GM19395 (cell line): Measurements from ENCODE around the gene ATP2C2.
A peak's percentile ranks its signal among the peaks of the same experiment; 100 is the strongest.

Source experiments
- ATAC-seq: cut with Tn5 transposase; IDR thresholded peaks from one replicate; pipeline ENCODE4 v1.9.1; 2021; ENCODE audit warnings: mild to moderate bottlenecking, moderate library complexity; ENCODE audit not compliant: unreplicated experiment

The ATP2C2 gene

DNA sequence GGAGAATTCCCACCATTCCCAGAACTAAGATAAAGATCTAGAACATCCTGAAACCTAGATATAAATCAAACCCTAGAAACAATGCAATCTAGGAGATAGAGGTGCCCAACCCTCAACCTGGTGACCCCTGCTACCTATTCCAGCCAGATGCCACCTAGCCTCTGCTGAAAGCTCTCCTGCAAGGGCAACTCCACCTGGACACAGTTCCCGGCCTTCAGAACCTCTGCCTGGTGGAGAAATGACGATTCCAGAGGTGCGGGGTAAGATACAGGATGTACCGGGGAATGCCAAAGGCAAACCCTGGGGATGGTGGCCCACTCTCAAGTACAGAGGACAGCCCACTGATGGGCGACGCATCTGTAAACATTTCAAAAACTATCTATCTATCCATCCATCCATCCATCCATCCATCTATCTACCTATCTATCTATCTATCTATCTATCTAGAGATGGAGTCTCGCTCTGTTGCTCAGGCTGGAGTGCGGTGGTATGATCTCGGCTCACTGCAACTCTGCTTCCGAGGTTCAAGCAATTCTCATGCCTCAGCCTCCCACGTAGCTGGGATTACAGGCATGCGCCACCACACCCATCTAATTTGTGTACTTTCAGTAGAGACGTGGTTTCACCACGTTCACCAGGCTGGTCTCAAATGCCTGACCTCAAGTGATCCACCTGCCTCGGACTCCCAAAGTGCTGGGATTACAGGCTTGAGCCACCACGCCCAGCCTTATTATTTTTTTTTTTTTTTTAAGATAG is 117.1 kb downstream of the ATP2C2 start:
- no peak for ATAC-seq

GRCh38 chr16:84486126-84486525 is 117.8 kb downstream of the ATP2C2 start:
- ATAC-seq = no peak

GRCh38 chr16:84486551-84487235 is 118.4 kb downstream of the ATP2C2 start:
- ATAC-seq = no peak

- no peak for ATAC-seq
Observed at GRCh38 chr16:84487358-84487757, 119.0 kb downstream of the ATP2C2 start.

GRCh38 chr16:84489131-84489530 is 120.8 kb downstream of the ATP2C2 start:
- ATAC-seq = no peak

DNA sequence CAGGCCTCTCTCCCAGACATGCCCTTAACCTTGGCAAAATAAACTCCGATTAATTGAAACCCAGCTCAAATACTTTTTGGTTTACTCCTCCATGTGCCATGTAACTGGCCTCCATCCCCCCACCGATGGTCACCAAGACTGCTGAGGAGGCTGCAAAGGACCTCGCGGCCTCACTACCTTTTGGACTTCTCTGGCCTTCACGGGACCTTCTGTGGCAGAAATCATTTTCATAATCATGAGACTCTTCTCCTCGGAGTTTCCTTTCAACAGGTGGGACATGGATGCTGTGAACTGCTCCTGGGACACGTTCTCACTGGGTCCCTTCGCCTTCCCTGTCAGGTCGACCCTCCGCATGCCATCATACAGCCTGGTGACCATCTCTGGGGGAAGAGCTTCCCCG is 127.2 kb downstream of the ATP2C2 start:
- no peak for ATAC-seq

GRCh38 chr16:84496991-84497390 is 128.7 kb downstream of the ATP2C2 start:
- no peak for ATAC-seq

DNA sequence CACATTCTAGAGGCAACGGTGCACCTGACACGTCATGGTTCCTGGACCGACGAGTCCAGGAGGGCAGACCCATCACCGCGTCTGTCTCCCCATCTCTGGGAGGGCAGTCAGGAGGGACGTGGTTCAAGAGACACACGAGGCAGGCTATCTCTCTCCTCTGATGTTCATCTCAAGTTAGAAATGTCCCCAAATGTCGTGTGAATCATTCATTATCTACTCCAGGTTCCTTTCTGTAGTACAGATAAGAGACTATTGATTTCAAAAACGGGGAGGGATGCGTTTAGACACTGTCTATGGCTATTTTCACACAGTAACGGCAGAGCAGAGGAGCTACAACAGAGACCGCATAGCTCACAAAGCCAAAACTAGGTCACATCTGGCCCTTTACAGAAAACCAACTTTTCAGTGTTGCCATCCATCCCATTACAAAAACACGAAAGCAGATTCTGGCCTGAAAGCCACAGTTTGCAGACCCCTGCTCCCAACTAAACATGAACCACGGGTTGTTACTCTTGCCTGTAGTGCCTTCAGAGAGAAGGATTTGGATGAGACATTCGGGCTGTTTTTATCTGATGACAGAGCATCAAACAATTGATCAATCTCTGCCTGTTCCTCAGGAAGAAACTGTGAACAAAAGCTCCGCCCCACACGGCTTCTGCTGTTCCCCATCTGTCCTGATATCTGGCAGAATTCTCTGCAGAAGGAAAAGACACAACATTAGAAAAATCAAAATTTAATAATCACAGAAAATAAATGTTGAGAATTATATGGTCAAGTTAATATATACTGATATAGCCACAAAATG is 129.3 kb downstream of the ATP2C2 start:
- no peak for ATAC-seq

DNA sequence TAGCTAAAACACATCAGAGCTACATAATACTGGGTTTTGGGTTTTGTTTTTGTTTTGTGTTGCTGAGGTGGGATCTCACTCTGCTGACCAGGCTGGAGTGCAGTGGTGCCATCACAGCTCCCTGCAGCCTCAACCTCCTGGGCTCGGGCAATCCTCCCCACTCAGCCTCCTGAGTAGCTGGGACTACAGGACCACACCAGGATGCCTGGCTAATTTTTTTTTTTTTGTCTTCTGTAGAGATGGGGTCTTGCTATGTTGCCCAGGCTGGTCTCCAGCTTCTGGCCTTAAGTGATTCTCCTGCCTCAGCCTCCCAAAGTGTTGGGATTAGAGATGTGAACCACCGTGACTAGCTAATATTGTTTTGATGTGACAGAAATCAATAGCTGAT is 129.9 kb downstream of the ATP2C2 start:
- no peak for ATAC-seq

DNA sequence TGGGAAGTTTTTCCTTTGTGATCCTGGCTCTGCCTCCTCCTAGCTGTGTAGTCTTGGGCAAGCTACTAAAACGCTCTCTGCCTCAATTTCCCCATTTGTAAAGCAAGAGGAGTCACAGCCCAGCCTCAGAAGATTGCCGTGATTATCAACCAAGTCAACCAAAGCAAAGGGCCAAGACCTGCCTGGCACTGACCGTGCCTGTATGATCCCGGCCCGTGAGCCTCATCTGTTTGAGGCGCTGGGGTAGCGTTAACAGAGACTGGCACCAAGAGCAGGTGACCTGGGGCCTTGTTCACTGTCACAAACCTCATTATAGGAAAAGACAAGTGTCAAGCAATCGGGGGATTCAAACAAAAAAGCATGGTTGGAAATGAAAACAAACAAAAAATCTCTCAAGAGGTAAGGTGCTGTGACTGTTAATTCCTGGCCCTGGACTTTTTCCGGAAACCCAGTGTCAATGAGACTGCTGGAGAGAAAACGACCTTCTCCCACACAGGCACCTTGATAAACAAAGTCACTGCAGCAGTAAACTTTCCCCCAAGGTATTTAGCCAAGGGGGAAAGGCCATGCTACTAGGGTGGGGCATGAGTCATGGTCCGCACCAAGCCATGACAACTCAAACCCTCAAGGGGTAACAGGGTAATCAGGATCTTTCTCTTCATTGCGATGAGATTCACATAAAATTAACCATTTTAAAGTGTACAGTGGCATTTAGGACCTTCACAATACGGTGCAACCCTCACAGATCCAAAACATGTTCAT is 130.7 kb downstream of the ATP2C2 start:
- ATAC-seq = no peak

GRCh38 chr16:84499638-84500037 is 131.3 kb downstream of the ATP2C2 start:
- no peak for ATAC-seq

GRCh38 chr16:84500531-84500930 is 132.2 kb downstream of the ATP2C2 start:
- ATAC-seq = no peak

DNA sequence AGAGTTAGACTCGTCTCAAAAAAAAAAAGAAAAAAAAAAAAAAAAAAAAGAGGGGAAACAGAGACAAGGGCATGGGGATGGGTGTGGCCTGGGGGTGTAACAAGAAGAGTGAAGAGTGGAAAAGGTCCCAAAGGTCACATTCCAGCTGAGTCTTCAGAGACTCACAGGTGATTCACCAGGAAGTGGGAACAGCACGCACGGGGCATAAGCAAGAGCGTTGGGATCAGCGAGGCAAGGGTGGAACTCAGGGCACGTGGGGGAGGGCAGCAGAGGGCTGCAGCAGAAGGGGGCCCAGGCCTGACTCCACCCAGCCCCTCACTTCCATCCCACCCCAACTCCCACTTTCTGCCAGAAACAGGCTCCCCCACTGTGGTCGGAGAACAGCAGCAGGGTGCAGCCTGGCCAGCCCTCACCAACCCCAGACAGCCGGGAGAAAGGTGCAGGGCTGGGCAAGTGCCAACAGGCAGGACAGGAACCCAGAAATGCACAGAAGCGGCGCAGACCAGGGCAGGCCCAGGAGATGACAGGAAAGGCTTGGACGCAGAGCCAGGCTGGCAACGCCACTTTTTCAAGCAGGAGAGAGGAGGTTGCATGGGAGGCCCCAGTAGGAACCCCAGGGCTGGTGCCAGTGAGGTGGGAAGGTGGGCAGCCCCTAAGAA is 132.9 kb downstream of the ATP2C2 start:
- ATAC-seq = no peak

DNA sequence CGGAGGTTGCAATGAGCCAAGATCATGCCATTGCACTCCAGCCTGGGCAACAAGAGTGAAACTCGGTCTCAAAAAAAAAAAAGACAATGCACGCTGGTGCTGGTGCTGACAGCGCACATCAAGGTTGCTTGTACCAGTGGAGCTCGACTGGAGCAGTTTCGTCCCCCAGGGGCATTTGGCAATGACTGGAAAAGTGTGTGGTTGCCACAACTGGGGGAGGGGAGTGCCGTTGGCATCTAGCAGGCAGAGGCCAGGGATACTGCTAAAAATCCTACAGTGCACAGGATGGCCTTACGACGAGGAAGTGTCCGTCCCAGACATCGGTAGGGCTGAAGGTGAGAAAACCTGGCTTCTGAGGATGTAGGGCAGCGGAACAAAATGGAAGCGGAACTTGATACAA is 133.7 kb downstream of the ATP2C2 start:
- no peak for ATAC-seq

- no peak for ATAC-seq
Observed at GRCh38 chr16:84502581-84502980, 134.2 kb downstream of the ATP2C2 start.

- peak; percentile 10 for ATAC-seq
Observed at GRCh38 chr16:84503751-84504395, 135.5 kb downstream of the ATP2C2 start.

GRCh38 chr16:84504420-84505248 is 136.3 kb downstream of the ATP2C2 start, which contains the start of gene MEAK7:
TSS of gene MEAK7 (minus strand) at chr16:84504659. CDS start at chr16:84498086, 6,573 bp downstream.
- ATAC-seq = peak; percentile 95

DNA sequence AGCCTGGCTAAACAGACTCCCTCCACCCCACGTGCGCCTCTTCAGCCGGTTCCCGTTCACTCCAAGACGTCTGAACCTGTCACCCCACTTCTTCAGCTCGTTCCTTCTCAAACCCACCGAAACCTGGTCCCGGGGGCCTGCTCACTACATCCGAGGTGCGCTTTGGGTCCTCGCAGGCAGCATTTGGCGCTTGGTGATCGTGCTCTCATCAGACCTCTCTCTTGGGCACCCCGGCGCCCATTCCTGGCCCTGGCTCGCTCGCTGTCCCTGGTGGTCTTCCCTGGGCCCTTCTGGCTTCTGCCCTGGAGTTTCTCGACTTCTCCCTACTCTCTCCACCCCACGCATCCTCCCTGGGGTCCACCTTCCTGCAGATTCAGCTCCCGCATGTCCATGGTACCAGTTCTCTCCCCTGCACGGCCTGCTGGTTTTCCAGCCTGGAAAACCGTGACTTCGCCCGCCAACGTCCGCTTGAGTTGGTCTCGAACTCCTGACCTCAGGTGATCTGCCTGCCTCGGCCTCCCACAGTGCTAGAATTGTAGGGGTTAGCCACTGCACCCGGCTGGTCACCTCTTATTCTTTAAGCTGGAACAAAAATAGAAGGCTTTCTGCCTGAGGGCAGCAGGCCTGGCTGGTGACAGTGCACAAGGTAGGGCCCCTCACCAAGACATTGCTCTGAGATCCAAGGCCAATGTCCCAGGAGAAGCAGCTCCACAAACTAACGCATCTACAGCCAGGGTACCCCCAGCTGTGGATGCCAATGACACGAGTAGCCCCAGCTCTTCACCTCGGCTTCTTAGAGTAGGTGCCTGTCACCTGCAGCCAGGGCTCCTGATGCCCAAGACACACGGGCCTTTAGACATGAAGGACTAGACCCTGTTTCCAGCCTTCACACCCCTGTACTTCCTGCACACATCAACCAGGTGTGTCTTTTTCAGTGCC is 137.2 kb downstream of the ATP2C2 start:
- no peak for ATAC-seq
